NOMO-1 treated with dmso at 0.1 percent for 144 hours (cell line): ENCODE data around the gene ARPP19.
"Not testable (repeated sequence)": the region's sequence is repeated elsewhere in the genome, so short reads cannot be mapped to it uniquely, and the experiment has no call there.

Experiments used
- DNase-seq: peaks from one replicate; lab custom pipeline; 2025; ENCODE audit not compliant: unreplicated experiment; lab: John Stamatoyannopoulos, UW

Gene ARPP19

DNA sequence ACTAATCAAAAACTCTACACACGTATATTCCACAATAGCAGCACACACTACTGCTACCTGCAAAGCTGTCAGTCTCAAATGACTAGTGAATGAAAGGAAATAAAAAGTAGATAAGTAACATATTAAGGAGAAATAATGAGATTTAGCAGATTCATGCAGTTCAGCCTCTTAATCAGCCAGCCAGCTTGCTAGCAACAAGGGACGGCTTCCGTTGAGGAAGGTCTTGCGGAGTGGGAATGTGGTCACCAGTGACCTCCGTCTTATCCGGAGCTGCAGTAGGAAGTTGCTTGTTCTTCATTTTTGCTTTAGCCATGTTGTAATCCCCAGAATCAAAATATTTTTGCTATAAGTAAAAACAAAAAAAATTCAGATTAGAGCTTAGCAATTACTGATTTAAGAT, 17.1 kb downstream of the ARPP19 start:
- DNase-seq, result peak; percentile 50

DNA sequence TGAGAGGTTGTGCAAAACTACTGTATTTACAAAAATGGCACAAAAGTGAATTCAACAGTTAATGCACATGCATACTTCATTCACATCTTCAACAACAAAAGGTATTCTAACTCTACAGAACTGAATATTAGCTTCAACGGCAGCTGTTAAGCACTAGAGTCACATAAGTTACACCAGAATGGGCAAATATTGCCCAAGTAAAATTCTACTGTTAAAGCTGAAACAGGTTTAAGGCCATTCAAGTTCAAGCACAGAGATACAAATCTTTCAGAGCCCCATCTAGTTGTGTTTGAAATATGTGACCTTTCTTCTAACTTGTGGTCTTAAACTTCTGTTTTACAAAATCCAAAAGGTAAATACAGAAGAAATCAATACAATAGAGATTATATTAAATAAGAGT, 17.6 kb downstream of the ARPP19 start:
- not testable (repeated sequence) for DNase-seq

DNA sequence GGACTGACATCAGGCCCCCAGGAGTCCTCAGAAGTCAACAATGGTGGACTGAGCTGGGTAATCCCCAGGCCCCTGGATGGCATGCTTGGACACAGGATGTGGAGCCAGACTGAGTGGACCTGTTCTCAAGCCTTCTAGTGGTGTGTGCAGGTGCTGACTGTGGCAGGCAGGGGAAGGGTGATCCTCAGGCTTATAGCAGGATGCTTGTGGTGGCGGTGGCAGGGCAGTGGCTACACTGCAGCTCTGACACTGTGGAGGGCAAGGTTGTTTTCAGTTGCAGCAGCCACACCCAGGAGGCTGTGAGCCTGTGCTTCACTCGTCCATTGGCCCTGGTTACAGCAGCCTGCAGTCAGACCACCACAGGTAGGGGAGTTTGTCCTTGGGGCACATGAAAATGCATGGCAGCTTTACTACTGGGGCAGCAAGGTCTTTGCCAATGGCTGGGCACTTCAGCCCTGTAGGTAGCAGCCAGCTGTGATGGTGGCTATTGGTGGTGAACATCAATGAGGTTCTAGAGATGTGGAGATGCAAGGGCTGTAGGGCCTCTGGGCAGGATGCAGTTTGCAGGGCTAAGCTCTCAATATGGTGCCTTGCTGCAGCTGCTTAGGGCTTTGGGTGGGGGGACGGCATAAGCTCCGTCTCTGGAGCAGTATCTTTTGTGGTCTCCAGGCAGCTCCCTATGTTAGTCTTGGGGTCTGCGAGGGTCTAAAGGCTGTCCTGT, 22.6 kb downstream of the ARPP19 start:
- no peak for DNase-seq

DNA sequence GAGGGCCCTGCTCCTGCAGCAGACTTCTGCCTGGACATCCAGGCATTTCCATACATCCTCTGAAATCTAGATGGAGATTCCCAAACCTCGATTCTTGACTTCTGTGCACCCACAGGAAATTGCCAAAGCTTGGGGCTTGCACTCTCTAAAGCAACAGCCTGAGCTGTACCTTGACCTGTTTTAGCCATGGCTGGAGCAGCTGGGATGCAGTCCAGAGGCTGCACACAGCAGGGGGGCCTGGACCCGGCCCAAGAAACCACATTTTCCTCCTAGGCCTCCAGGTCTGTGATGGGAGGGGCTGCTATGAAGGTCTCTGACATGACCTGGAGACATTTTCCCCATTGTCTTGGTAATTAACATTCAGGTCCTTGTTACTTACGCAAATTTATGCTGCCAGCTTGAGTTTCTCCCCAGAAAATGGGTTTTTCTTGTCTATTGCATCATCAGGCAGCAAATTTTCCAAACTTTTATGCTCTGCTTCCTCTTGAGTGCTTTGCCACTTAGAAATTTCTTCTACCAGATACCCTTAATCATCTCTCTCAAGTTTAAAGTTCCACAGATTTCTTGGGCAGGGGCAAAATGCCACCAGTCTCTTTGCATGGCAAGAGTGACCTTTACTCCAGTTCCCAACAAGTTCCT, 28.3 kb downstream of the ARPP19 start:
- DNase-seq, result no peak

DNA sequence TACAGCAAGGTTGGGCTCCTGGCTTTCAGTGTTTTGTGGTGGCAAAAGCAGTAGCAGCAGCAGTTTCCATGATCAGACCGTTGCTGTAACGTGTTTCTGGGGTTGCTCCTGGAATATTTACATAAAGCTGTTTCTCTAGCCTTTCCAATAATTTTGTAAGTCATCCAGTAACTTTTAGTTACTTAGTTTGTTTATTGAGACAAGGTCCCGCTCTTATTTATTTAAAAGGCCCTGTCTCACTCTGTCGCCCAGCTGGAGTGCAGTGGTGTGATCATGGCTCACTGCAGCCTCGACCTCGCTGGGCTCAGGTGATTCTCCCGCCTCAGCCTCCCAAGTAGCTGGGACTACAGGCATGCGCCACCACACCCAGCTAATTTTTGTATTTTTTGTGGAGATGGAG, 31.4 kb downstream of the ARPP19 start:
- DNase-seq, result no peak

DNA sequence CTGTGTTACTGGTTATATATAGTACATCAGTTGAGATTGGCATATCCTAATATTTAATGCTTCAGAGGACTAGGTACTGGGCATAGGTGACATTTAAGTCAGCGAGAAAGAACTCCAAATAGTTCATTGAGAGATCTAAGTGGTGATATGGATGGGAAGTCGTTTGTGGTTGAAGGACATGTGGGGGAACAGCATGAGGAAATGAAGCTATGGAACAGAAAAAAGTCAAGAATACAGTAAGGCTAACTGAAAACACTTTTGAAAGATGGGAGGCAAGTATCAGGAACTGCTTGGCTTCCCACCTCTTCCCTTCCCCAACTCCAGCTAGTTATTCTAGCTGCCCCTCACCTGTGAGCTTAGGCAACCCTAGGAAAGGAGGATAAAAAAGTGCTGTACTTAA, 36.4 kb downstream of the ARPP19 start:
- no peak for DNase-seq

DNA sequence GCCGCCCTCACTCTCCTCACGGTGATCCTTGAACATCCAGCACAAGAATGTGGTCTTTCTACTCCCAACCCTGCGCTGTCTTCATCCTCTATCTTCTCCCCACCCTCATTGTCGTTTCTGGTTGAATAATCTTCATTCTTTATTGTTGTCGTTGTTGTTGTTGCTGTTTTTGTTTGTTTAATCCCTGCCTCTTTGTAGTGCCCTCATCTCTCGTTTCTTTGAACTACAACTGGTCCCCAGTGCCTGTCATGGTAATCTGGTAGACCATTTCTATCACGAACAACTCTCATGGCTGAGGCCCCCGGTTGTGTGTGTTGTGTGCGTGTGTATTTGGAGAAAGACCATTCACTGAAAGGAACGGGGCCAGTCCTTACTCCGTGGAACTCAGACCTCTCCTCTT, 38.9 kb downstream of the ARPP19 start:
- no peak for DNase-seq

DNA sequence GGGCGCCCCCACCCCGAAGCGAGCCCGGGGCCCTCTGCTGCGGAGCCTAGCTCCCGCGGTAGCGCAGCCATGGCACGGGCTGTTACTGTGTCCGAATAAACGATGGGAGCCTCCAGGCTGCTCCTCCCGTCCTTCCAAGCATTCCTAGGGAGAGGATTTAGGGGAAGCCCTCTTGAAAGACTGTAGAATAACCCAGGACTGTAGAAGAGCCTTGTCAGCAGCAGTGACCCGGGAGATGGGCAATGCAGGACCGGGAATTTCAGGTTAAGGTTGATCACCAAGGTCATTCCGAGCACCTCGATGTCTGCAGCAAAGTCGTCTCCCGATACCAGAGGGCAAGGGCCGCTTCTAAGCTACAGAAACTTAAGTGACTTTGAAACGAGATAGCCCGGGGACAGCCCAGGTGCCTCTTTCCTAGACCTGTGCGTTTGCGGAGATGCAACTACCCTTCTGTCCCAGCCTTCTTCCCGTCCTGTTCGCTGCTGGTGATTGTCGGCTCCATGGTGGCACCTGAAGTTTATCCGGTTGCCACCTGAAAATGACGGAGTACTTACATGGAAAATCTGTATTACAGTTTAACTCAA, 39.4 kb downstream of the ARPP19 start:
- no peak for DNase-seq

DNA sequence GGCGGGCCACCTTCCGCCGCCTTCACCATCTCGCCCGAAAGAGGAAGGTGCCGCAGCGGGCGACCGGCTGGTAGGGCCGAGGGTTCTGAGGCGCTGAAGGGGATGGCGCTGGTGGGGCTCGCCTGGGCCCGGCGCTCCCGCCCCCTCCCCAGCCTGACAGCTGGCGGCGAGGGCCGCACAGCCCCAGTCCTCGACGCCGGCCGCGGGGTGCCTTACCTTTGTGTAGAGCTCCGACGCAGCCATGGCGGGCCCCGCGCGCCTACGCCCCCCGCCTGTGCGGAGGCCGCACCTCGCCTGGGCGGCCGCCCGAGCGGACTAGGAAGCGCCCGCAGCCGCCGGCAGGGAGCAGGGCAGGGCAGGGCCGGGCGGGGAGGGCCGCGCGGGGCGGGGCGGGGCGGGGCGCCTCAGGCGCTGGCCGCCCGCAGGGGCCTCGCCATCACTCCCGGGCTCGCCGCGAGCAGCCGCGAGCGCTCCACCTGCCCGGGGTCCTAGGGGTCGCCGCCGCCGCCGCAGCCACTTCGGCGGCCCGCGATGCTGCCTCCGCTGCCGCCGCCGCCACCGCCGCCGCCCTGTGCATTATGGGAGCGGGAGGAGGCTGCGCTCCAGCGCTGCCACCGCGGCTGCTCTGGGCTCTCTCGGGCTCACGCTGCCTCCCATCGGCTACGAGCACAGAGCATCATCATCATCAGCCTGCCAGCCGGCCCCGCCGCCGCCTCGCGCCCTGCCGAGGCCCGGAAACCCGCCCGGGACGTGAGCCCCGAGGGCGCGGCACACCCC, 40.1 kb downstream of the ARPP19 start, which contains the start of gene MYO5A:
Gene MYO5A, minus strand, starts transcription at position 317 of the 777 bp plus-strand sequence. Its CDS starts 74 bp downstream, at position 243.
- DNase-seq, result peak; percentile 41

DNA sequence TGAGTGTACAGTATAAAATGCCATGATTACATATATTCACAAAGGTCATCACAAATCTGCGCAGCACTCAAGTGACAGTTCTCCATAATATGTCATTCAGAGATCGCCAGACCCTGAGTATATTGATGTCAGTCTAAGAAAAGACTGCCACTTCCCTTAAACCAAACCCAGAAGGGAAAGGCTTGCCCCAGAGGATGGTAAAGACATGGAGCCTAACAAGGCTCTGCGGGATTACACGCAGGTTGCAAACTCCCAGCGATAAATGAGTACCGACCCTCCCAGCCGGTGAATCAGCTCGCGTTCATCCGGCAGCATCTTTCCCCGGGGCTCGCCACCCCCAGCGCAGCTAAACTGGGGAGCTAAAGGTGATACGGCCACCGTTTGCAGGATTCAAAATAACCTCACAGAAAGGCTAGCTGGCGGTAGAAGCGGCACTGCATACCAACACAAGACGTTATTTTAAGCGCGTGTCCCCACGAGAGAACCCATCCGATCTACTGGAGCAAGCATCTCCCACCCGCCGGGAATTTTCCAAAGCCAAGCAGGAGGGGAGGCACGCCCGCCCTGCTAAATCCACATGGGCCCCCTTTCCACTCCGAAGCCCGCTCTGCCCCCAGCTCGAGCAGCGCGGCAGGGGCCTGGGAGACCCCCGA, 40.8 kb downstream of the ARPP19 start:
- no peak for DNase-seq

DNA sequence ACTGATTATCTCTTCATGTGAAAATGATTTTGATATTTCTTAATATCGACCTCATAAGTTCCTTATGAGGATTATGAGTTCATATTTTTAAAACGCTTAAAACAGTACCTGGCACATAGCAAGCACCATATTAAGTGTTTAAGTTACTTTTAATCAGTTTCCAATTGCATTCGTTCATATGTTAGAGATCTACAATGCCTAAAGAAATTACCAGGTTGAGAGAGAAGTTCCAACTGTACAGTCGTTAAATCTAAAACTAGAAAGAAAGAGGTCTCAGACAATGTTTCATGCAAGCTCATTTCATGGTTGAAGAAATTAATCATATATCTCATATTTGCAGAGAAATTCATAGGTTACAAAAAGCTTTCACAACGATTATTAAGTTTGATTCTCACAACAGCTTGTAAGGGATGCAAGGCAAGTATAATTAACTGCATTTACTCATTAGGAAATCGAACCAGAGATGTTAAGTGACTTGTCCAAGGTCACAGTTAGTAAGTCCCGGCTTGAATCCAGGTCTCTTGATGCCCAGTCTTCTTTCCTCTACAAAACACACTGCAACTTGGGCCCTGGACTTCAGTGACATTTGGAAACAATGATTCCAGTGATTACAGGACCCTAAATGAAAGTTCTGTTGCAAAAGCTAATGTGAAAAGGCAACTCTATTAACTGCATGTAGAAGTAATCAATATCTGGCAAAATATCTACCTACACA, 41.5 kb downstream of the ARPP19 start:
- DNase-seq, result no peak

DNA sequence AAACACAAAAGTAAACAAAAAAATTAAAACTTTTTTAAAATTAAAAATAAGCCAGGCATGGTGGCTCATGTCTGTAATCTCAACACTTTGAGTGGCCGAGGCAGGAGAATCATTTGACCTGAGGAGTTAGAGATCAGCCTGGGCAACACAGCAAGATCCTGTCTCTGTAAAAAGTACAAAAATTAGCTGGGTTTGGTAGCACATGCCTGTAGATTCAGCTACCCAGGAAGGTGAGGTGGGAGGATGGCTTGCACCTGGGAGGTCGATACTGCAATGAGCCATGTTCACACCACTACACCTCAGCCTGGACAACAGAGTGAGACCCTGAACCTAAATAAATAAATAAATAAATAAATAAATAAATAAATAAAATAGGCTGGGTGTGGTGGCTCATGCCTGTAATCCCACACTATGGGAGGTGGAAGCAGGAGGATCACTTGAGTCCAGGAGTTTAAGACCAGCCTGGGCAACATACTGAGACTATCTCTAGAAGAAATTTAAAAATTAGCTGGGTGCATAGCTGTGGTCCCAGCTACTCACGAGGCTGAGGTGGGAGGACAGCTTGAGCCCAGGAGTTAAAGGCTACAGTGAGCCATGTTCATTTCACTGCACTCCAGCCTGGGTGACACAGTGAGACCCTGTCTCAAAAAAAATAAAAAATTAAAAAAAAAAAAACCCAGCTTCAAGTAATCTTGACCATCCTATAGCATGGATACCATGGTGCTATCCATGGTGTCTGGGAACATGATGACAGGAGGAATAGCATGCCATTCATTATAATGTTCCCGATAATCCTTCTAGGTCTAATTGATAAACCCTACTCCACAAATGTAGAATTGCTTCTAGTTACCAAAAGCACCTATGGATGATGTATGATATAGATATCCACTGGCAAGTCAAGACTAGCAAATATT, 44.4 kb downstream of the ARPP19 start:
- DNase-seq, result no peak

DNA sequence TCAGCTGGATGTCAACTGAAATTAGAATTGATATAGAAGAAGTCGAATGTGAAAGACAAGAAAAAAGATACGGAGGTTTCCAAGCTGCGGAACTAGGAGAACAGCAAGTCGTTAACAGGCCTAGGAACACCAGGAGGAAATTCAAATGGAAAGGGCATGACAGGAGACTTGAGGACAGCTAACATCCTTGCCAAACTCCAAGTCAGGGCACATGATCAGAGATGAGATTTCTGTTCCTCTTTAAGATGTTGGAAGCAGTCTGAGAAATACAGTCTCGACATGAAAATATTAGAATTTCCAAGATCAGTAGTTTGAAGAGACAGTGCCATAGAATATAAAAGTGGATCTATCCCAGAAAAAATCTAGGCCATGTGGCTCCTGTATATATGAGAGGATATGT, 45.2 kb downstream of the ARPP19 start:
- DNase-seq, result no peak

DNA sequence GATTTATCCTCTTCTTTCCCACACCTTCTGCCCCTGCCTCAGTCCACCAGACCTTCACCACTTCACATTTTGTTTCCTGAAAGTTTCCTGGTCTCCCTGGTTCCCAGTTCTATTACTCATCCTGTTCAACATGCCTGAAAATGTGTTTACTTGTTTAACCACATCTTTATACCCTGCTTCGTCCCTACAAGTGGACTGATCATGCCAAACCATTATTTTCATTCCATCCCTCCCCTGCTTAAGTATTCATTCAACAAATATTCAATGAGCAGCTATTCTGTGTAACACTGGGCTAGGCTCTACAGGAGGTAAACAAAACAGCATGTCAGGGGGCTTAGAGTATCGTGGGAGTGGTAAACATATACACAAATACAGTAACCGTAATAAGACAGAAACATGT, 45.6 kb downstream of the ARPP19 start:
- no peak for DNase-seq

DNA sequence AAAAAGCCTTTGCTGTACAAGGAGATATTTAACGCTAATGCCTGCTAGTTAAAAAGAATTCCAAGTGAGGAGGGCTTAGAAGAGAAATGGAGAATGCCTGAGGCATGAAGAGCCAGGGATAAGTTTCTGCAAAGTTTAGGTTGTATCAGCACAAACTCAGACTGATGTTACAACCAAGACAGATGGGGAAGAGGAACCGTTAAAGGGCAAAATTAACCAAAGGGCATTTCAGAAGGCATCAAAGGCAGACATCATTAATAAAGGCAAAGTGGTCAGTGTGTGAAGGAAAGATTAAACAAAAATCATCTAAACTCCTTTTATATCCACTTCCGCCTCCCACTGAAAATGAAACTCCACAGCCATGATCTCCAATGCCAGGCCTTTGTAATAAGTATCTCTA, 47.1 kb downstream of the ARPP19 start:
- DNase-seq, result no peak

DNA sequence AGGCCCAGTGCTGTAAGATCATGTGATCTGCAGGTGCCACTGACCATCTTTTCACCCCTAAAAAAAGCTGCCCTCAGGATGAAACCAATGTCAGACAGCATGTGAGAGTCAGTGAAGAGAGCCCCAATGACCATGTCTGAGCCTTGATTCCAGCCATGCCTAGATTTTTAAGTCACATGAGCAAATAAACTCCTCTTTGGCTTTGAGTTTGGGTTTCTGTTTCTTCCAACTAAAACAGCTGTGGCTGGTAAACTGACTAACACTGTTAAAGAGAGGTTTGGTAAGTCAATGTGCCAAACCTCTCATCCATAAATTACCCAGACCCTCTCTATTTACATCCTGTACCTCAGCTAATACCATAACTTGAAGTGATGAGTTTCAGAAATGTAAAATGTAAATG, 48.4 kb downstream of the ARPP19 start:
- no peak for DNase-seq

DNA sequence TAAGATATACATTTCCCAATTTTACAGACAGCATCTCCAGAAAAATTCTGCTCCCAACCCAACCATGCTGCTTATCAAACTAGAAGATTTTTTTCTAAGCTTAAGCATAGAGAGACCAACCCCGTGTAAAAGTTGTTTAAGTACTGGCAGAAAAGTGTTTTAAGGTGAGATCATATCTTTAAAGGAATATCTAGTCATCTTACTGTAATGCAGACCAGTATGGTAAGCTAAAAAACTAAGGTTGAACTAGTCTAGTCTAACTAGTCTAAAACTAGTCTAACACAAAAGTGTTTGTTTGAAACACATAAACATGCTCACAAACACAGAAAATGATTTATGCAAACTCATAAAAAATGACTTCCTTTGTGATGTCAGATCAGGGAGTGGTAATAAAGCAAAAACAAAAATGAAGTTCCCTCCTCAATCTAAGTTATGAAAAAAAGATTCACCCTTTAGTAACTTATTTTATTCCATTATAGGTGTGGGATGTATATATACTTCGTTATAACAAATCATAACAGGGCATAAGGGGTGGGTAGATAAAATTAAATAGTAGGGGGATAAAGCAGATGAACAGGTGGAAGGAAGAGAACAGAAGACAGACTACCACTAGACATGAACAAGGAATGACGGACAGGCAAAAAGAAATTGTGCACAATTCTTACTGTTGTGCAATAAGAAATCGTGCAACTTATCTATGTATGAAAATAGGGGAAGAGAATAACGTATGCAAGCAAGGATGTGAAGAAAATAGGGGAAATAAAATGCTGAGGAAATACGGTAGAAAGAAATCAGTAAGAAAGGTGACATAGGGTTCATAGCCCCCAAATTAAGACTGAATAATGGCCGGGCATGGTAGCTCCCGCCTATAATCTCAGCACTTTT, 50.1 kb downstream of the ARPP19 start:
- peak; percentile 60 for DNase-seq

DNA sequence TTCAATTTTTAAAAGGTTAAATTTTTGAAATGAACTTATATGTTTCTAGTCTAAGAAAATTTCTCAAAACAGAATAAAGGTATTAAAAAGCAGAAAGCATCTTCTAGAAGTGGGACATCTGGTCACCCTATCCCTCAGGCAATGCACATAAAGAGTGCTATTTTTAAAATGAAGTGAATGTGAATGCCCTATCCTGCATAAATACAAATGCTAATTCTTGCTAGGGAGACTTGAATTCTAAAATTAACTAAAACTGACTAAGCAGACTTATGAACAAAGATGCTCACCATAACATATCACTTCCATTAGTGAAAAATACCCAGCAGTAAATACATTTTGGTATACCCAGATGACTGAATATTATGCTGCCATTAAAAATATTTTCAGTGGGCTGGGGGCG, 51.8 kb downstream of the ARPP19 start:
- no peak for DNase-seq
